Activated naive CD8-positive, alpha-beta T cell treated with anti-CD3 and anti-CD28 coated beads, Interleukin-2, amount 50 U/mL, for 16 hours (primary cell): ENCODE data around the gene KIF22.

Experiments
- DNase-seq: peaks from one replicate; pipeline ENCODE4 v3.0.0-alpha.2; 2020; ENCODE audit warnings: low read depth, low spot score

The KIF22 gene

GRCh38 chr16:29804020-29804419 is 13.5 kb downstream of the KIF22 start:
- no peak for DNase-seq

- DNase-seq: no peak
Observed at GRCh38 chr16:29804455-29805231, 14.1 kb downstream of the KIF22 start.

GRCh38 chr16:29805232-29806098 is 14.9 kb downstream of the KIF22 start:
- peak; percentile 93 for DNase-seq

GRCh38 chr16:29806099-29806579 is 15.6 kb downstream of the KIF22 start, which contains the start of gene MAZ:
TSS of gene MAZ (plus strand) at chr16:29806529. CDS start at chr16:29806702, 173 bp downstream.
- peak; percentile 55 for DNase-seq

- no peak for DNase-seq
Observed at GRCh38 chr16:29806641-29807425, 16.3 kb downstream of the KIF22 start.

GRCh38 chr16:29807426-29808218 is 17.1 kb downstream of the KIF22 start:
- DNase-seq: peak; percentile 70

GRCh38 chr16:29808219-29808900 is 17.8 kb downstream of the KIF22 start:
- no peak for DNase-seq

GRCh38 chr16:29809031-29809747 is 18.6 kb downstream of the KIF22 start:
- DNase-seq: no peak

GRCh38 chr16:29809850-29810698 is 19.5 kb downstream of the KIF22 start:
- DNase-seq: no peak

GRCh38 chr16:29810699-29811169 is 20.2 kb downstream of the KIF22 start:
- DNase-seq: no peak

- DNase-seq: no peak
Observed at GRCh38 chr16:29811170-29811895, 20.8 kb downstream of the KIF22 start.

GRCh38 chr16:29811896-29812665 is 21.5 kb downstream of the KIF22 start, which contains the start of gene PRRT2:
TSS of gene PRRT2 (plus strand) at chr16:29812193. CDS start at chr16:29813055, 862 bp downstream.
- DNase-seq: no peak

GRCh38 chr16:29812754-29813643 is 22.4 kb downstream of the KIF22 start:
- DNase-seq: no peak

- no peak for DNase-seq
Observed at GRCh38 chr16:29813644-29814562, 23.4 kb downstream of the KIF22 start.

- DNase-seq: no peak
Observed at GRCh38 chr16:29814592-29814991, 24.0 kb downstream of the KIF22 start.
